HepG2 (cell line): Measurements from ENCODE around the gene ADGRG6. TPM values are rescaled to one million over a fixed set of nuclear protein-coding genes. Genes with fewer than 3 reads are reported as not detected.

Experiments used
- ATAC-seq: fragments of 200-7000 bp; cut with Tn5 transposase; 3 replicates; pipeline ENCODE4 v1.9.1; 2020; ENCODE audit warnings: mild to moderate bottlenecking, moderate library complexity
- BruUV-seq: library from RNA; stranded (reverse); fragments of 400-500 nt; replicated peaks from 2 replicates; lab custom pipeline; 2021; lab: Mats Ljungman, UMichigan
- CTCF ChIA-PET: fragments of 300-600 bp; formaldehyde crosslinking; extraction: SDS; loops from one replicate; lab custom pipeline; 2021; ENCODE audit warnings: low total read pairs, inconsistent platforms, low intra/inter-chr PET ratio; lab: Yijun Ruan, JAX
- POLR2A ChIA-PET: fragments of 350-600 bp; sonication (Branson Sonifier 250); formaldehyde crosslinking; loops from one replicate; lab custom pipeline; 2020; ENCODE audit warnings: antibody characterized with exemption, inconsistent platforms; lab: Yijun Ruan, JAX
- DNase-seq: peaks from one replicate; pipeline ENCODE4 v3.0.0-alpha.2; 2015; ENCODE audit warnings: low spot score
- FAIRE-seq: peaks from 3 replicates; lab custom pipeline; 2011; peaks lifted over from hg19 to GRCh38; lab: Jason Lieb, UNC
- H2AFZ ChIP-seq: one replicate; pipeline ENCODE4 v1.6.1; 2011; ENCODE audit warnings: low read length, inconsistent platforms
- H3K27ac ChIP-seq: fragments of 300-600 bp; 3 replicates; pipeline ENCODE4 v1.8.0; 2011; ENCODE audit warnings: mixed run types, mild to moderate bottlenecking, mixed read lengths, low read length, inconsistent platforms; ENCODE audit not compliant: insufficient read depth; ENCODE audit errors: extremely low read length
- H3K27me3 ChIP-seq, 2 experiments: fragments of 200-600 bp in 1 of 2; 2 replicates in 1 of 2; 3 replicates in 1 of 2; pipeline versions ENCODE4 v1.6.0 to v1.8.0; 2011; ENCODE audit warnings: low read length in 2 of 2, mild to moderate bottlenecking in 2 of 2, moderate library complexity in 2 of 2, inconsistent platforms in 1 of 2; ENCODE audit not compliant: insufficient read depth in 2 of 2, control insufficient read depth in 1 of 2
- H3K36me3 ChIP-seq, 2 experiments: fragments of 200-600 bp in 1 of 2; replicated peaks in 1 of 2; 2 replicates in 1 of 2; 3 replicates in 1 of 2; pipeline versions ENCODE4 v1.5.1 to v1.8.0; 2011; ENCODE audit warnings: low read length in 2 of 2, inconsistent platforms in 1 of 2; ENCODE audit not compliant: insufficient read depth in 2 of 2, control insufficient read depth in 1 of 2
- H3K4me1 ChIP-seq: 2 replicates; pipeline ENCODE4 v1.5.1; 2012; ENCODE audit warnings: low read length, inconsistent platforms; ENCODE audit not compliant: insufficient read depth
- H3K4me2 ChIP-seq: 2 replicates; pipeline ENCODE4 v1.6.0; 2011; ENCODE audit warnings: low read depth, low read length, inconsistent platforms
- H3K4me3 ChIP-seq, 3 experiments: fragments of 200-600 bp in 1 of 3; sonication (generic), shearing (Covaris generic) in 1 of 3; replicated peaks in 1 of 3; 2 replicates each; pipeline ENCODE4 v1.5.1; 2011 to 2016; ENCODE audit warnings: low read length in 3 of 3, inconsistent platforms in 2 of 3, low read depth in 2 of 3, mild to moderate bottlenecking in 2 of 3, control low read depth in 1 of 3, mixed read lengths in 1 of 3; ENCODE audit not compliant: insufficient read depth in 1 of 3
- H3K79me2 ChIP-seq: one replicate; pipeline ENCODE4 v1.6.1; 2011; ENCODE audit warnings: low read length, inconsistent platforms; ENCODE audit not compliant: insufficient read depth
- H3K9ac ChIP-seq: 2 replicates; pipeline ENCODE4 v1.6.0; 2011; ENCODE audit warnings: mild to moderate bottlenecking, low read depth, low read length, inconsistent platforms; ENCODE audit not compliant: insufficient read depth
- H3K9me3 ChIP-seq: 2 replicates; pipeline ENCODE4 v1.5.1; 2012; ENCODE audit warnings: mild to moderate bottlenecking, low read length
- H4K20me1 ChIP-seq: 2 replicates; pipeline ENCODE4 v1.6.0; 2011; ENCODE audit warnings: inconsistent platforms, mild to moderate bottlenecking, low read length, moderate library complexity; ENCODE audit not compliant: insufficient read depth
- AGO2 ChIP-seq: fragments of 200-400 bp; formaldehyde crosslinking; optimal IDR thresholded peaks from 2 replicates; pipeline ENCODE3; 2017; ENCODE audit warnings: mild to moderate bottlenecking, low read depth, low read length, moderate library complexity
- ARNT2 ChIP-seq: sonication (generic); formaldehyde crosslinking; IDR thresholded peaks from 2 replicates; pipeline ENCODE4 v1.8.0; 2022; ENCODE audit warnings: mild to moderate bottlenecking, low read depth, missing genetic modification reagents, moderate library complexity
- HMGA1 ChIP-seq: sonication (generic); formaldehyde crosslinking; conservative IDR thresholded peaks from 2 replicates; pipeline ENCODE4 v1.4.0; 2020; ENCODE audit warnings: missing genetic modification reagents
- KDM5A ChIP-seq: fragments of 200-600 bp; sonication (generic); IDR thresholded peaks from 2 replicates; pipeline ENCODE4 v1.7.0; 2018; ENCODE audit warnings: antibody characterized with exemption, mild to moderate bottlenecking, low read length, borderline replicate concordance
- RBM22 ChIP-seq: fragments of 200-400 bp; formaldehyde crosslinking; optimal IDR thresholded peaks from 2 replicates; pipeline ENCODE3; 2017; ENCODE audit warnings: mild to moderate bottlenecking, low read length, moderate library complexity
- SRSF1 ChIP-seq: fragments of 200-400 bp; formaldehyde crosslinking; optimal IDR thresholded peaks from 2 replicates; pipeline ENCODE3; 2017; ENCODE audit warnings: mild to moderate bottlenecking, low read depth, low read length, moderate library complexity
- ZBTB14 ChIP-seq: sonication (generic); formaldehyde crosslinking; IDR thresholded peaks from 2 replicates; pipeline ENCODE4 v1.4.0; 2020; ENCODE audit warnings: missing genetic modification reagents
- ZNF136 ChIP-seq: sonication (generic); formaldehyde crosslinking; IDR thresholded peaks from 2 replicates; pipeline ENCODE4 v1.8.1; 2022; ENCODE audit warnings: low read depth, mild to moderate bottlenecking, moderate library complexity, missing genetic modification reagents
- ZNF205 ChIP-seq: IDR thresholded peaks from 2 replicates; pipeline ENCODE4 v1.6.1; 2018; ENCODE audit warnings: missing biosample characterization, missing genetic modification reagents
- ZNF513 ChIP-seq: sonication (generic); formaldehyde crosslinking; conservative IDR thresholded peaks from 2 replicates; pipeline ENCODE4 v1.5.0; 2020; ENCODE audit warnings: missing genetic modification reagents
- WGBS: methylation state at CpG from one replicate; pipeline ENCODE4 v1.1.6; 2017; ENCODE audit warnings: low lambda C conversion rate; 5-methylcytosine and 5-hydroxymethylcytosine counted together
- in situ Hi-C: cut with HindIII; loops from 2 replicates; pipeline ENCODE4 v1.10.0; 2017; ENCODE audit warnings: low pct_unique_long_range_greater_than_20kb; ENCODE audit not compliant: extremely low pct_ligation_motif_present
- intact Hi-C: fragments of 100-400 bp; cut with micrococcal nuclease; formaldehyde crosslinking; loops from one replicate; pipeline ENCODE4 v1.10.0; 2022; ENCODE audit not compliant: unreplicated experiment
- polyA plus RNA-seq, 8 experiments: library from polyadenylated mRNA; depleted of rRNA in 3 of 8; stranded (reverse) in 7 of 8; unstranded in 1 of 8; fragments of >200 nt; fragmentation: Illumina TruSeq in 4 of 8; extraction: Trizol in 4 of 8; gene quantifications; 2 replicates each; pipeline versions ENCODE4 v1.2.1 to v1.2.3, GENCODE V29; 2011 to 2016; ENCODE audit warnings: low read depth in 4 of 8, missing spikeins in 1 of 8, mixed read lengths in 1 of 8; ENCODE audit not compliant: insufficient read depth in 1 of 8
- total RNA-seq, 5 experiments: library from RNA; depleted of rRNA; stranded (reverse); fragments of >200 nt; fragmentation: Illumina TruSeq; extraction: Trizol; gene quantifications; 2 replicates each; pipeline ENCODE4 v1.2.3, GENCODE V29; 2016; ENCODE audit warnings: low read depth in 1 of 5

Gene ADGRG6
- total and polyA plus RNA-seq, 2 of the 13 experiments (the other 11 are each of a cell fraction or from before 2014, with no cell fraction given) = 129 to 249 TPM

GRCh38 chr6:142356201-142356883 is 54.5 kb downstream of the ADGRG6 start:
- H3K27ac ChIP-seq = no peak overlapping the region
- intact Hi-C loops = no loop called here

GRCh38 chr6:142356884-142357225 is 55.0 kb downstream of the ADGRG6 start:
- in situ Hi-C loops = no loop called here
- intact Hi-C loops = no loop called here
- Histone ChIP-seq H2AFZ (no peak overlapping the region), H3K9me3 (no peaks in the 10 kb centered on the region), H3K4me2 (no peak overlapping the region), H3K9ac (no peak overlapping the region), H4K20me1 (no peaks in the 10 kb centered on the region; the same call in 1 of the 2 replicates), H3K27me3 (no peaks in the 10 kb centered on the region), H3K36me3 (peaks cover 12 to 30% of the 10 kb centered on the region in 2 experiments; a peak in 4 of 5 replicates), H3K4me1 (peaks cover 70% of the 10 kb centered on the region), H3K79me2 (peaks cover 87% of the 10 kb centered on the region), H3K27ac (no peak overlapping the region), H3K4me3 (no peak overlapping the region)
- FAIRE-seq (no peak), DNase-seq (no peak), ATAC-seq (no peak)
- TF ChIP-seq ARNT2 (CRISPR knock-in tag) (no peak), SRSF1 (no peak), ZNF513 (CRISPR knock-in tag) (no peak), KDM5A (no peak), ZBTB14 (CRISPR knock-in tag) (no peak)
- POLR2A ChIA-PET = no interaction called here
- CTCF ChIA-PET = no interaction called here
- WGBS = 95% methylated on average over 1 of the region's 1 CpG
- BruUV-seq = no TSS peak

More at GRCh38 chr6:142356201-142356883, 54.5 kb downstream of the ADGRG6 start:
- no peak overlapping the region for H3K4me2 ChIP-seq
- peak; percentile 74 for TF ChIP-seq RBM22
- TF ChIP-seq ZNF136 (CRISPR knock-in tag) = no peak
- TF ChIP-seq AGO2 = peak; percentile 42
- TF ChIP-seq ZNF205 (CRISPR knock-in tag) = no peak
- TF ChIP-seq HMGA1 (CRISPR knock-in tag) = no peak
- TF ChIP-seq, all 625 proteins: peak for 2
- Histone ChIP-seq H3K4me3 (no peak overlapping the region), H3K9me3 (no peaks in the 10 kb centered on the region), H4K20me1 (no peaks in the 10 kb centered on the region; the same call in 1 of the 2 replicates), H3K79me2 (peaks cover 87% of the 10 kb centered on the region), H2AFZ (no peak overlapping the region), H3K36me3 (peaks cover 12 to 30% of the 10 kb centered on the region in 2 experiments; a peak in 4 of 5 replicates), H3K9ac (no peak overlapping the region), H3K4me1 (peaks cover 65% of the 10 kb centered on the region), H3K27me3 (no peaks in the 10 kb centered on the region)
- ATAC-seq = no peak
- ChIA-PET POLR2A (interaction anchor here (1.4 to 1.7 kb wide), 2 partner anchors 17 to 55 kb away, joined by 3 to 5 read pairs; partner anchors contain the start of gene ADGRG6), CTCF (no interaction called here)
- no peak for FAIRE-seq
- BruUV-seq = no TSS peak
- in situ Hi-C loops = no loop called here
- DNase-seq = no peak
- WGBS = 91% methylated on average over 5 of the region's 5 CpGs
